Kidney epithelial cell (primary cell): Measurements from ENCODE around the gene STAG2. TPM values are rescaled to one million over a fixed set of nuclear protein-coding genes. Genes with fewer than 3 reads are reported as not detected.

ENCODE experiments used
- DNase-seq: peaks from one replicate; pipeline ENCODE4 v3.0.0-alpha.2; 2010; ENCODE audit warnings: low read depth
- H3K27me3 ChIP-seq: 2 replicates; pipeline ENCODE4 v1.6.0; 2011; ENCODE audit warnings: low read length; ENCODE audit not compliant: control insufficient read depth, insufficient read depth
- H3K36me3 ChIP-seq: 2 replicates; pipeline ENCODE4 v1.5.1; 2011; ENCODE audit warnings: low read length; ENCODE audit not compliant: control insufficient read depth, insufficient read depth
- H3K4me3 ChIP-seq: 2 replicates; pipeline ENCODE4 v1.5.1; 2011; ENCODE audit warnings: low read depth, mild to moderate bottlenecking, control low read depth, low read length
- CTCF ChIP-seq: IDR thresholded peaks from 2 replicates; pipeline ENCODE4 v1.5.1; 2011; ENCODE audit warnings: mild to moderate bottlenecking, moderate library complexity, low read length, control low read depth, inconsistent platforms; ENCODE audit not compliant: insufficient read depth, poor library complexity, severe bottlenecking
- total RNA-seq: library from RNA; depleted of rRNA; stranded (reverse); fragments of >200 nt; gene quantifications from 2 replicates; pipeline ENCODE4 v1.2.3, GENCODE V29; 2015

The STAG2 gene
- total RNA-seq, 1 donor from 2014 or later = 35.1 TPM

- no peak for TF ChIP-seq CTCF
- H3K27me3 ChIP-seq = no peaks in the 10 kb centered on the region
- H3K36me3 ChIP-seq = no peaks in the 10 kb centered on the region
- DNase-seq = no peak
- no peak overlapping the region for H3K4me3 ChIP-seq
These were observed 15.3 kb downstream of the STAG2 start for GRCh38 chrX:123976706-123977316.

GRCh38 chrX:123983240-123983639, 21.7 kb downstream of the STAG2 start:
- no peak for DNase-seq
- Histone ChIP-seq H3K27me3 (no peaks in the 10 kb centered on the region), H3K36me3 (no peaks in the 10 kb centered on the region), H3K4me3 (no peak overlapping the region)
- no peak for TF ChIP-seq CTCF

DNA sequence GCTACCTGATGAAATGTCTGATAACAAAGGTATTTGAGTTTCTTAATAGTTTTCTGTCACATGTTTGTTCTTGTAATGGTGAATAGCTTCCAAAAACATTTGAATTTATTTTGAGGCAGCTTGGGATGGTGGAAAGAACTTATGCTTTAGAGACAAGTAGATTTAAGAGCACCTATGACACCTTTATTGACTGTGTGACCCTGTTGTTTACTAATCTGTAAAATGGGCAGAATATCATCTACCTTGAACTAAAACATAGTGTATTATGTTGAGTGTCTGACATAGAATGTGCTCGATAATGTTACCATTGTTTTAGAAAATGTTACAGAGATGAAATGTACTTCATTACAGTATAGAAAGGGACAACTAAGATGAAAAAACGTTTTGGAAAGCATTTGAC, 24.9 kb downstream of the STAG2 start:
- H3K4me3 ChIP-seq = no peak overlapping the region
- no peaks in the 10 kb centered on the region for H3K36me3 ChIP-seq
- TF ChIP-seq CTCF = no peak
- no peaks in the 10 kb centered on the region for H3K27me3 ChIP-seq
- no peak for DNase-seq

- no peak for TF ChIP-seq CTCF
- Histone ChIP-seq H3K4me3 (no peak overlapping the region), H3K27me3 (no peaks in the 10 kb centered on the region), H3K36me3 (no peaks in the 10 kb centered on the region)
- DNase-seq = no peak
These were observed 27.1 kb downstream of the STAG2 start for GRCh38 chrX:123988423-123989111.

GRCh38 chrX:123989235-123989634, 27.7 kb downstream of the STAG2 start:
- Histone ChIP-seq H3K27me3 (no peaks in the 10 kb centered on the region), H3K36me3 (no peaks in the 10 kb centered on the region), H3K4me3 (no peak overlapping the region)
- TF ChIP-seq CTCF = no peak
- no peak for DNase-seq

GRCh38 chrX:123990169-123990568, 28.7 kb downstream of the STAG2 start:
- no peak for TF ChIP-seq CTCF

More at GRCh38 chrX:123990169-123990568, 28.7 kb downstream of the STAG2 start:
- H3K4me3 ChIP-seq = no peak overlapping the region
- DNase-seq = no peak
- no peaks in the 10 kb centered on the region for H3K27me3 ChIP-seq
- no peaks in the 10 kb centered on the region for H3K36me3 ChIP-seq
